Motor neuron (in vitro differentiated cells): Measurements from ENCODE around the gene CBX4. TPM values are rescaled to one million over a fixed set of nuclear protein-coding genes. Genes with fewer than 3 reads are reported as not detected.

Experiments
- ATAC-seq, 8 experiments: fragments of 200-7000 bp; cut with Tn5 transposase; replicated peaks in 6 of 8; 2 replicates each; pipeline ENCODE4 v1.8.0; 2021; ENCODE audit warnings: mild to moderate bottlenecking in 8 of 8, moderate library complexity in 8 of 8
- H3K27ac ChIP-seq, 2 donors: fragments of 250-450 bp; sonication (Bioruptor Pico); 2 replicates each; pipeline ENCODE4 v1.9.0; 2021; ENCODE audit warnings: antibody characterized with exemption in 2 of 2, mild to moderate bottlenecking in 2 of 2, moderate library complexity in 1 of 2
- H3K4me1 ChIP-seq, 2 donors: fragments of 250-450 bp; sonication (Bioruptor Pico); replicated peaks in 1 of 2; 2 replicates each; pipeline ENCODE4 v1.6.1; 2021; ENCODE audit warnings: antibody characterized with exemption in 2 of 2, mild to moderate bottlenecking in 2 of 2, moderate library complexity in 1 of 2
- H3K4me3 ChIP-seq, 5 donors: fragments of 250-450 bp; sonication (Bioruptor Pico); 2 replicates each; pipeline ENCODE4 v1.9.0; 2021; ENCODE audit warnings: antibody characterized with exemption in 5 of 5, mild to moderate bottlenecking in 5 of 5, moderate library complexity in 4 of 5
- WGBS, 10 experiments: fragments of 450-650 bp; shearing (Covaris generic); methylation state at CpG; one replicate each; pipeline ENCODE4 v1.0.0; 2022; 5-methylcytosine and 5-hydroxymethylcytosine counted together
- in situ Hi-C, 9 experiments: fragments of 400-800 bp; cut with MboI; loops; one replicate each; pipeline ENCODE4 v1.15.0; 2021; ENCODE audit warnings: low sequenced_read_pairs in 9 of 9, low pct_unique_long_range_greater_than_20kb in 2 of 9; ENCODE audit not compliant: unreplicated experiment in 9 of 9
- total RNA-seq, 8 experiments: library from RNA; unstranded; fragments of 300-600 nt; gene quantifications; 2 replicates each; pipeline versions ENCODE4 v1.2.3 to v1.2.4, GENCODE V29; 2022

Gene CBX4
- total RNA-seq, 8 experiments from 2014 or later = 10.9 to 51.0 (median 33.0) TPM

DNA sequence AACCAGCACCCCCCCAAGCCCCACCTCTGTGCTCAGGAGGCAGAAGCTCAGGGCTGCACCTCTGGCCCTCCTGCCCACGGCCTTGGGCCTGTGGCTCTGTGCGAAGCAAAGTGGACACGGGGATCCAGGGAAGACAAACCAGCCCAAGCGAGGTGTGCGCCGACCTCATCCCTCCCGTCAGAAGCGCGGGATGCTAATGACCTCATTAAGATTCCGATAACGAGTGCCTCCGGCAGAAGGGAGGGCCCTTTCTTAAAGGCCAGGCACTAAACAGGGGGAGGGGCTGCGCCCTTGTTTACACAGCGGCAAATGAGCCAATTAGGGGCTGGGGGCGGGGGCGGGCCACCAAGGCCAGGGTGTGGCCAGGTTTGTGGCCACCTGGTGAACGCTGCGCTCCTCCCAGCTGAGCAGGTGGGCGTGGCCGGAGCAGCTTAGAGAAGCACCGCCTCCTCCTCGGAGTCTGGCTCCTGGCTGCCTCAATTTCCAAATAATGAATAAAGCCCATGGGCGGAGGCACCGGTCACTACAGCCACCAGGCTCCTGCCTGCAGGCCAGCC is 3.2 kb downstream of the CBX4 start:
- Histone ChIP-seq H3K4me1 (peaks cover 63 to 68% of the 10 kb centered on the region in 2 donors), H3K27ac (peak overlapping the region in 1 of 2 donors; percentile 91), H3K4me3 (peak overlapping the region; percentile 61 to 94 (median 84))
- ATAC-seq = peak in 5 of 8 experiments; percentile 4 to 19 (median 16)
- 90% methylated on average over 2 of the region's 24 CpGs; no CpG with 5 or more reads in 9 of the 10 experiments for WGBS, 10 experiments
- in situ Hi-C loops = no loop called here

DNA sequence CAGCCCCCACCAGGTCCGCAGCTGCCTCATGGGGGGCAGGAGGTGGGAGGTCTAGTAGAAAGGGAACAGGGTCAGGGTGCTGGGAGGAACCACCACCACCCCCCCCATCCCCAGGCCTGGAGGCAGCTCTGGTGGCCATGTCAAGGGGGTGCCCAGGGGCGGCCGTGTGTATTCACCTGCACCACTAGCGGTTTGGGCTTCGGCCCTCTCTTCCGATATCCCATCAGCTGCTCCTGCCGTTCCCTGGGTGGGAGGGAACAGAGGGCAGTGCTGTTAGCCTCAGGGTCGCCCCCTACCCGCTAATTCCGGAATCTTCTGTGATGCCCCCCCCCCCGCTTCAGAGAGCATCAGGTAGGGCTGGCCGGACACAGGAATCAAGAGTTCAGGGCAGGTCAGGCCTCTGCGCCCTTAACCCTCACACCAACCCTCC is 3.8 kb downstream of the CBX4 start:
- Histone ChIP-seq H3K4me3 (peak overlapping the region in 4 of 5 donors; percentile 61 to 94 (median 78)), H3K4me1 (peaks cover 63 to 68% of the 10 kb centered on the region in 2 donors), H3K27ac (no peak overlapping the region)
- ATAC-seq = no peak
- no CpG with 5 or more reads among the region's 13 CpGs for whole genome bisulfite sequencing, 10 experiments
- in situ Hi-C loops = no loop called here

DNA sequence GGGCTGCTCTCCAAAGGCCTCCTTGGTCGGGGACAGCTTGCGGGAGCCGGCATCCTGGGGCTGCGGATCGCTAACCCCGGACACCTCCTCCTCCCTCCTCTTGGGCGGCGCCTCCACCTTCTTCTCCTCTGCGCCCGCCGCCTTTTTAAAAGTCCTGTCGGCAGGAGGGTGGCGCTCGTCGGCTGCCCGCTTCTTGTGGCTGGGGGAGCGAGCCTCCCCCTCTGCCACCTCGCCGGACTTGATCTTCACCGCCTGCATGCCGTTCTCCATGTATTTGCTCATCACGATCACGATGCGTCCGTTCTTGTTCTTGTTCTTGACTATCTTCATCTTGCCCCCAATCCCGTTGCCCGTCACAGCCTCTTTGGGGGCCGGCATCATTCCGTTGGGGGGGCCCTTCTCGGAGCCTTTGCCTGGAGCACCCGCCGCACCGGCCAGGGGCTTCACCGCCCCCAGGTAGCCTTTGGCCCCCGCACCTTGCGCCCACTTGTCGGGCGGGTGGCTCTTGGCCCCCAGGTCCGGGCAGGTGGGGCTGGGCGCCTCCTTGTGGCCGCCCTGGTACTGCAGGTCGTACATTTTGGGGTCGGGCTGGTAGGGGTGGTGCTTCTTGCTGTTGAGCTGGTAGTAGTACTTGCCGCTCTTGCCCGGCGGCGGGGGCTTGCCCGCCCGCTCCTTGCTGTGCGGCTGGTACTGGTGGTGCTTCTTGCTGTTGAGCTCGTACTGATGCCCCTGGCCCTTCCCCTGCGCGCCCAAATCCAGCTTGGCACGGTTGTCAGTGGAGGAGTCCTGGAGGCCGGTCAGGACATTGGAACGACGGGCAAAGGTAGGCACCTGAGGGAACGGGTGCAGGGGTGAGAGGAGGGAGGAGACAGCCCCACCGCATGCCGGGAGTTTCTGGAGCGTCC is 4.4 kb downstream of the CBX4 start:
- in situ Hi-C loops = no loop called here
- no peak overlapping the region for H3K27ac ChIP-seq
- no peak for ATAC-seq
- H3K4me3 ChIP-seq = peak overlapping the region in 2 of 5 donors; percentile 73 to 84
- peaks cover 63 to 67% of the 10 kb centered on the region in 2 donors for H3K4me1 ChIP-seq
- WGBS, 10 experiments = 70 to 91% (median 87%) methylated on average over 2 to 17 of the region's 61 CpGs; no CpG with 5 or more reads in 3 of the 10 experiments

DNA sequence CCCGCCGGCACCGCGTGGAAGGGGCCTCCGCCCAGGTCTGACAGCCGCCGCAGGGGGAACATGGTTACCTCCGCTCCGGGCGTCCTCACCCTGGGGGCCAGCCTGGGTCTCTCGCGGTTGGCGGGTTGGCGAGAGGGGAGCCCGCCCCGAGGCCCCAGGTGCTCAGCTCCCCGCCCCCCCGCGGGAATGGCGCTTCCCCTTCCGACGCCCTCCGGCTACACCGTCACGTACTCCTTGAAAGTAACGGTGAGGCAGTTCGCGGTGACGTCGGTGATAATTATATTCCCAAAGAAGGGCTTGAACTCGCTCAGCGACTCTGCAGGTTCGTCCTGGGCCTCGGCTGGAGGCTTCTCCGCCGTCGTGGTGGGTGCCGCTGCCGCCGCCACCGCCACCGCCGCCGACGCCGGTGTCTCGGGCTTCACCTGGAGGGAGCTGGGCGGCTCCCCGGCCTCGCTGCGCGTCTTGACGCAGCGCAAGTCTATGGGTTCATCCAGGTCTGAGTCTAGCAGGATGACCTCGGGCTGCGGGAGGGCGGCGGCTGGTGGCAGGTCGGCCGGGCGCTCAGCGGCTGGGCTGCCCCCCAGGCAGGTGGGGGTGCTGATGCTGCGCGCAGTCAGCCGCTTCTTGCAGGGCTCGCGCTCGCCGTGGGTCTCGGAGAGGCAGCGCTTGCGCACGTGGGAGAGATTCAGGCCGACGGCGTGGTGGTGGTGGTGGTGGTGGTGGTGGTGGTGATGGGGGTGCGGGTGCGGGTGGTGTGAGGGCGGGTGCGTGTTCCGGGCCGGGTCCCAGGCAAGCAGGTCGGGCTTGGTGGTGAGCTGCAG is 5.3 kb downstream of the CBX4 start:
- Histone ChIP-seq H3K27ac (no peak overlapping the region), H3K4me3 (peak overlapping the region in 4 of 5 donors; percentile 26 to 84 (median 34)), H3K4me1 (peaks cover 66 to 76% of the 10 kb centered on the region in 2 donors)
- no peak for ATAC-seq
- WGBS, 10 experiments = 56 to 80% (median 80%) methylated on average over 1 to 13 of the region's 83 CpGs; no CpG with 5 or more reads in 7 of the 10 experiments
- in situ Hi-C loops = no loop called here

DNA sequence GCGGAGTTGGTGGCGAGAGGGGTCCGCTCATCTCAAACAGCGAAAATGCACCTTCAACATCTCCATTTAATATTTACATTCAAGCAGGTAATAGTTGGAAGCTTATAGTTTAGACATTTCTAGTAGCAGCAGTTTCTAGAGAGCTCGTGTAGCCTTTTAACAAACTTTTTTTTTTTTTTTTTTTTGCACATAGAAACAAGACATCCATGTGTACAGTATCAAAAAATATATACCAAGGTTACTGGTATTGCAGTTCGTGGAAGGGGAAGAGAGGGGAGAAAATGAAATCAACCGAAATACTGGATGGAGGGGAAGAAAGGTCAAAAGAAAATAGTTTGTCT is 6.2 kb downstream of the CBX4 start:
- 17 to 100% (median 56%) methylated on average over 1 to 7 of the region's 7 CpGs for WGBS, 10 experiments
- in situ Hi-C loops = no loop called here
- ATAC-seq = no peak
- Histone ChIP-seq H3K4me3 (peak overlapping the region; percentile 17 to 84 (median 28)), H3K27ac (no peak overlapping the region), H3K4me1 (peaks cover 74 to 85% of the 10 kb centered on the region in 2 donors)

DNA sequence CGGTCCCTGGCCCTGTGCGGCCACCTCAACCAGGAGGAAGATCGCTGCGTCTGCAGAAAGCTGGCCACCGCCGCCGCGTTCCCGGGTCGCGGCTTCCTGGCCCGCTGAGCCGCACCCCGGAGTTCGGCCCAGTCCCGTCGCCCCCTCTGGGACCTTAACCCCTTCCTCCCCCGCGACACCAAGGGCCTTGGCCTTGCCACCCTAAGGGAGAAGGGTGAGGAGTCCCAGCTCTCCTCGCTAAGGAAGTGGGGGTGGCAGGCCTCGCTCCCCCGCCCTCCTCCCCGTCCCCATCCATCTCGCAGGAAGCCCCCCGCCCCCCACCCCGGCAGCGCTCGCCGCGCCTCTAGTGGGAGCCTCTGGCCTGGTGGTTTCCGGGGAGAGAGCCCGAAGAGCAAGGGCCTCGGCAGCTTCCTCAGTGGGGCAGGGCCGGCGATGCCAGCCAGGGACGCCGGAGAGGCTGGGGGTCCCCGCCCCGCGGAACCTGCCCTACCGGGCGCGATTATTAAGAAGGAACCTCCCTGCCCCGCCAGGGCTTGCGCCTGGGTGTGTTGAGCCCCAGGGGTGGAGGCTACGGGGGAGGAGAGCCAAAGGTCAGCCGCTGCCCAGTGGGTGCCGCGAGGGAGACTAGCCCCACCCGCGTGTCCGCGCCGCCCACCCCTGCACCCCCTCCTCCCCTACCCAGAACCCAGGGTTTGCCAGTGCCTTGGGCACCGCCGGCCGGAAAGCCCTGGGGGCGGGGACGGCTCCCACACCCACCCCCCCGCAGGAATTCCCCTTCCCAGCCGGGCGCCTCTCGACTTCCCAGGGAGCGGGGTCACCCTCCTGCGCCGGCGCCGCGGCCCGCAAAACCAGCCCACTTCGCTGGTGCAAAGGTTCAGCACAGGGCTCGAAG is 6.8 kb downstream of the CBX4 start:
- in situ Hi-C loops = no loop called here
- Histone ChIP-seq H3K4me3 (peak overlapping the region; percentile 17 to 84 (median 28)), H3K27ac (peak overlapping the region; percentile 57 to 87), H3K4me1 (peaks cover 77 to 88% of the 10 kb centered on the region in 2 donors)
- ATAC-seq = peak; percentile 1 to 12 (median 6)
- WGBS, 10 experiments = 2 to 93% (median 23%) methylated on average over 1 to 9 of the region's 72 CpGs; no CpG with 5 or more reads in 6 of the 10 experiments

DNA sequence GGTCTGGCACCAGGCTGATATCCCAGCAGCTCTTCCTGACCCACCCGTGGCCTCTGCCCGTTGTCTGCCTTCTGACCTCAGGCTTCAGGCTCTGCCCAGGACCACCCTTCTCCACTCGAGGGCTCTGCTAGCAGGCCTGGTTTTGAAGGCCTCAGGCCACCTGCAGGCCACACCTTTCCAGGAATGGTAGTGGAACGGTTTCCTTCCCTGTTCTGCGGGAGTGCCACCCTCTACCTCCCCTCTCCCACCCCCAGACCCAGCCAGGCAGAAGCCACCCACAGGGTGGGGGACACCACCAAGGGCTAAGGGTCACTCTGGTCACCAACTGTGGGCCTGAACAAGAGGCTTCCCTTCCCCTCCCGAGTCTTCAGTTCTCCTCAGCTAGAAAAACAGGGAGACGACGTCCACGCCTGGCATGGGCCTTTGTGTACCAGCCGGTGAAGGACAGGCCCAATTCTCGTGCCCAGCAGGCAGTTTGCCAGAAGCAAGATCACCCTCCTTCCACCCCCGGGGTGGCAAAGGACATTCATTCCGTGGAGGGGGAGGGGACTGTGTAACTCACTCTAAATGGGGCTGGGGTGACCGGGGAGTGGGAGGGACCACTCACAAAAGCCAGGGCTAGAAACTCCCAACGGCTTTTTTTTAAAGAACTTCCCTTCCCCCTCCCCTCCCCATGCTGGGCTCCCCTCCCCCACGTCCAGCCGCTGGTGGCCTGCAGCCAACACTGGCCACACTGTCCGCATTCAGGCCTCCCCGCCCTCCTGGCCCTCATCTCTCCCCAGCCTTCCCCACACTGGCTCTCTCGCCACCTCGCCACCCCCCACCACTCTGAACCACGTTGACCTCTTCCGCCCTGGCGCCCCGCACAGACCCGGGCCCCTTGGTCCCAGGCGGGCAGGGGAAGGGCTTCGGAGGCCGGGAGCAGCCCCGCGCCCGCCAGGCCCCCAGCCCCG is 7.7 kb downstream of the CBX4 start:
- peak overlapping the region; percentile 57 to 87 for H3K27ac ChIP-seq
- peak overlapping the region; percentile 17 to 84 (median 28) for H3K4me3 ChIP-seq
- ATAC-seq = peak; percentile 5 to 56 (median 42)
- in situ Hi-C loops = no loop called here
- H3K4me1 ChIP-seq = peaks cover 70 to 79% of the 10 kb centered on the region in 2 donors
- WGBS, 10 experiments = 0 to 100% (median 75%) methylated on average over 1 to 2 of the region's 33 CpGs; no CpG with 5 or more reads in 7 of the 10 experiments

DNA sequence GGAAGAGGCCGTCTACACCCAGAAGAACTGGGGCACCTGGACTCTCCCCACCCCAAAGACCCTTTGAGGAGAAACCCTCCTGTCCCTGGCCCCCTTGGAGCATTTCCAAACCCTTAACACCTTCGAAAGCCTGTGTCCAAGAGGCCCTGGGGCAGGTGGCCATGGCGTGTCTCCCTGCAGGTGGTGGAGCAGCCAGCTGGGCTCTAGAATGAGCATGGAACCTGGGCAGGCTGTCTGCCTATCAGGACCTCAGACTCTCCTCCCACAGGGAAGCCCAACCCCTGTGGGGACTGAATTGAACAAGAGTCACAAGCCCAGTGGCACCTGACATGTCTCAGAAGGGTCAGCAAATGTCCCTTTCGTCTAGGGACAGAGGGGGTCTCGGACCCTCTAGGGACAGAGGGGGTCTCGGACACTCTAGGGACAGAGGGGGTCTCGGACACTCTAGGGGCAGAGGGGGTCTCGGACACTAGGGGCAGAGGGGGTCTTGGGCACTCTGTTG is 8.4 kb downstream of the CBX4 start:
- no peak overlapping the region for H3K4me3 ChIP-seq
- H3K4me1 ChIP-seq = peaks cover 70 to 78% of the 10 kb centered on the region in 2 donors
- peak overlapping the region in 1 of 2 donors; percentile 66 for H3K27ac ChIP-seq
- 40 to 100% methylated on average over 1 of the region's 8 CpGs; no CpG with 5 or more reads in 8 of the 10 experiments for WGBS, 10 experiments
- peak in 1 of 8 experiments; percentile 9 for ATAC-seq
- in situ Hi-C loops = no loop called here

DNA sequence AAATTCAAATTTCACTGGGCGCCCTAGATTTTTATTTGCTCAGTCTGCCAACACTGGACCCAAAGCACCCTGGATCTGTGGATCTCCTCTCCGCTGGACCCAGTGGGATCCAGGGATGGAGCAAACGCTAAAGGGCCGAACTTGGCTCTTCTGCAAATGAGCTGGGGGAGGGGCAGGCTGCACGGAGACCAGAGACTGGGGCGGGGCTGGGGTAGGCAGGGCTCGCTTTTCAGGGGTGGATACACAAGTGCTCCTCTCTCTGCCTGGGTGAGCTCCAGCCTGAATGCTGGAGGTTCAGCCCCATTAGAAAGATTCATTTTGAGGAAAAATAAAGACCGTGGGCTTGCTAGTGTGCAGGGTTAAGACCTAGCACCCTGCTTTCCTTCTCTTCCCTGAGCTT is 8.9 kb downstream of the CBX4 start:
- Histone ChIP-seq H3K4me3 (no peak overlapping the region), H3K4me1 (peaks cover 70 to 77% of the 10 kb centered on the region in 2 donors), H3K27ac (no peak overlapping the region)
- ATAC-seq = peak in 3 of 8 experiments; percentile 5 to 20 (median 16)
- WGBS, 10 experiments = 60 to 100% (median 85%) methylated on average over 1 to 4 of the region's 8 CpGs; no CpG with 5 or more reads in 2 of the 10 experiments
- in situ Hi-C loops = no loop called here

DNA sequence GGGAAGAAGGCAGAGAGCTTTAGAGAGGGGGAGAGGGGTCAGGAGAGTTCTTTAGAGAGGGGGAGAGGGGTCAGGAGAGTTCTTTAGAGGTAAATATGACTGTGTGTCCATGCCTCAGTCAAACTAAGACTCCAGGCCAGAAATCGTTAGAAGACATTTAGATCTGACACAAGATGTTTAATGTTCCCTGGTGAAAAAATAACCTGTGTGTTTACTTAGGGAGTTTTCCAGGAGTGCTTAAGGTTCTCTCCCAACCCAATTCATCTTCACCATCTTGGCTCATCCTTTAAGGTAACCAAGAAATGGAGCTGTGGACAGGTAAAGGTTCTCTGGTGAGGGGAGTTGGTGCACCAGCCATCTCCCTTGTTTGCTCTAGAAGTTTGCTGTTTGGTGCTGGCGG is 9.8 kb downstream of the CBX4 start:
- in situ Hi-C loops = no loop called here
- no peak for ATAC-seq
- peaks cover 63 to 72% of the 10 kb centered on the region in 2 donors for H3K4me1 ChIP-seq
- 40 to 100% (median 80%) methylated on average over 1 to 2 of the region's 2 CpGs; no CpG with 5 or more reads in 5 of the 10 experiments for whole genome bisulfite sequencing, 10 experiments
- peak overlapping the region in 1 of 2 donors; percentile 58 for H3K27ac ChIP-seq
- H3K4me3 ChIP-seq = no peak overlapping the region

DNA sequence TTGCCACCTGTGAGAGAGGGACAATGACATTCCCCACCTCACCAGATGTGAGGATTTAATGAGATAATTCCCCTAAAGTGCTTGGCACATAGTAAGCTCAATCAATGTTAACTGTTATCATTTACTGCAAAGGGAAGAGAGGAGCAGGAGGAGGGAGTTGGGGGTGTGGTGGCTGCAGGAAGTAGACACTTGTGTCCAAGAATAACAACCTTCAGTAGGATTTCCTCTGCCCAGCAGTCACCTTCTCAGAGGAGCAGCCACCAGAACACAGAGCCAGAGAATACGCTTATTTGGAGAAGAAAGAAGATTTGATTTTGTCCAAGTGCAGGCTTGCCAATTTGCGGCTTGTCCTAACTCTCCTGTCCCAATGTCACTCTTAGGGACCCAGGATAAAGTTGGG is 10.2 kb downstream of the CBX4 start:
- peaks cover 58 to 69% of the 10 kb centered on the region in 2 donors for H3K4me1 ChIP-seq
- in situ Hi-C loops = no loop called here
- peak overlapping the region; percentile 7 to 58 for H3K27ac ChIP-seq

More for the DNA sequence above, 10.2 kb downstream of the CBX4 start:
- 33 to 100% (median 86%) methylated on average over 1 to 2 of the region's 2 CpGs; no CpG with 5 or more reads in 4 of the 10 experiments for WGBS, 10 experiments
- no peak overlapping the region for H3K4me3 ChIP-seq
- ATAC-seq = no peak
